Skin of body (tissue), 2 donors: Measurements from ENCODE around the gene CMTR1. TPM values are rescaled to one million over a fixed set of nuclear protein-coding genes. Genes with fewer than 3 reads are reported as not detected.
A peak's percentile ranks its signal among the peaks of the same experiment; 100 is the strongest.
"Not testable (repeated sequence)": the region's sequence is repeated elsewhere in the genome, so short reads cannot be mapped to it uniquely, and the experiment has no call there.

Experiments
- DNase-seq: peaks from one replicate; lab custom pipeline; 2025; lab: John Stamatoyannopoulos, UW
- total RNA-seq: library from RNA; depleted of rRNA; stranded (reverse); fragments of >200 nt; gene quantifications from one replicate; pipeline ENCODE4 v1.2.3, GENCODE V29; 2014

The CMTR1 gene
- total RNA-seq, 1 donor from 2014 or later = 24.2 TPM

- no peak for DNase-seq
These were observed 58.3 kb downstream of the CMTR1 start for GRCh38 chr6:37491171-37491829.

GRCh38 chr6:37491830-37492208 is 58.8 kb downstream of the CMTR1 start:
- no peak for DNase-seq

GRCh38 chr6:37492236-37492972 is 59.4 kb downstream of the CMTR1 start:
- DNase-seq = no peak

- no peak for DNase-seq
These were observed 60.1 kb downstream of the CMTR1 start for GRCh38 chr6:37492991-37493660.

GRCh38 chr6:37493661-37493995 is 60.6 kb downstream of the CMTR1 start:
- DNase-seq = no peak

GRCh38 chr6:37495244-37495934 is 62.4 kb downstream of the CMTR1 start:
- DNase-seq = no peak

GRCh38 chr6:37496951-37497885 is 64.2 kb downstream of the CMTR1 start:
- DNase-seq = no peak

- DNase-seq = peak; percentile 91
These were observed 66.6 kb downstream of the CMTR1 start, which contains the start of gene CCDC167 for GRCh38 chr6:37499433-37500293. TSS of gene CCDC167 (minus strand) at chr6:37499893. CDS start at chr6:37499863, 30 bp downstream.

- DNase-seq = no peak
These were observed 67.2 kb downstream of the CMTR1 start for GRCh38 chr6:37500294-37500608.

GRCh38 chr6:37500904-37501303 is 67.9 kb downstream of the CMTR1 start:
- not testable (repeated sequence) for DNase-seq

GRCh38 chr6:37501632-37502491 is 68.8 kb downstream of the CMTR1 start:
- no peak for DNase-seq

- no peak for DNase-seq
These were observed 69.8 kb downstream of the CMTR1 start for GRCh38 chr6:37502703-37503291.

GRCh38 chr6:37503309-37503965 is 70.4 kb downstream of the CMTR1 start:
- no peak for DNase-seq

GRCh38 chr6:37504024-37504423 is 71.0 kb downstream of the CMTR1 start:
- DNase-seq = no peak

- DNase-seq = no peak
These were observed 73.5 kb downstream of the CMTR1 start for GRCh38 chr6:37506479-37506878.

GRCh38 chr6:37507077-37507476 is 74.1 kb downstream of the CMTR1 start:
- DNase-seq = no peak

GRCh38 chr6:37507690-37508421 is 74.8 kb downstream of the CMTR1 start:
- no peak for DNase-seq
